H1 (cell line): ENCODE measurements around the gene SPP1. TPM values are rescaled to one million over a fixed set of nuclear protein-coding genes. Genes with fewer than 3 reads are reported as not detected.

Source experiments
- ATF2 ChIP-seq: IDR thresholded peaks from 2 replicates; pipeline ENCODE4 v1.6.1; 2012; ENCODE audit warnings: low read length, inconsistent platforms
- CBX8 ChIP-seq: fragments of 300-800, 300-1000 bp; sonication (generic); IDR thresholded peaks from 2 replicates; pipeline ENCODE4 v1.7.1; 2016; ENCODE audit warnings: low read depth, low read length, borderline replicate concordance
- CTBP2 ChIP-seq: IDR thresholded peaks from 2 replicates; pipeline ENCODE4 v1.7.0; 2011; ENCODE audit warnings: borderline replicate concordance, mild to moderate bottlenecking, moderate library complexity, mixed read lengths, low read length; ENCODE audit not compliant: insufficient read depth, insufficient read length
- GABPA ChIP-seq: IDR thresholded peaks from 2 replicates; pipeline ENCODE4 v1.6.1; 2011; ENCODE audit warnings: mild to moderate bottlenecking, low read length, moderate library complexity, borderline replicate concordance; ENCODE audit not compliant: insufficient read depth
- HDAC2 ChIP-seq, 2 experiments: fragments of 300-600 bp in 1 of 2; sonication (generic) in 1 of 2; IDR thresholded peaks; 2 replicates each; pipeline ENCODE4 v1.6.1; 2011 to 2012; ENCODE audit warnings: low read depth in 2 of 2, low read length in 2 of 2, mild to moderate bottlenecking in 2 of 2, moderate library complexity in 2 of 2, borderline replicate concordance in 1 of 2, inconsistent platforms in 1 of 2
- HDAC6 ChIP-seq: IDR thresholded peaks from one replicate; pipeline ENCODE4 v1.7.1; 2012; ENCODE audit warnings: low read depth, mild to moderate bottlenecking, inconsistent platforms, low read length, moderate library complexity
- JUND ChIP-seq: IDR thresholded peaks from 2 replicates; pipeline ENCODE4 v1.6.1; 2011; ENCODE audit warnings: mild to moderate bottlenecking, improper control_type of control experiment, low read length
- KDM1A ChIP-seq: fragments of 200-600, 300-600 bp; sonication (generic); IDR thresholded peaks from 2 replicates; pipeline ENCODE4 v1.7.1; 2016; ENCODE audit warnings: mild to moderate bottlenecking, low read length, borderline replicate concordance
- KDM4A ChIP-seq: IDR thresholded peaks from one replicate; pipeline ENCODE4 v1.7.1; 2012; ENCODE audit warnings: low read depth, mild to moderate bottlenecking, moderate library complexity, low read length, inconsistent platforms; ENCODE audit not compliant: severe bottlenecking
- MAX ChIP-seq: IDR thresholded peaks from 2 replicates; pipeline ENCODE4 v1.6.1; 2012; ENCODE audit warnings: inconsistent platforms
- PHF8 ChIP-seq: fragments of 200-600 bp; sonication (generic); conservative IDR thresholded peaks from 2 replicates; pipeline ENCODE4 v1.7.1; 2012; ENCODE audit warnings: low read depth, mild to moderate bottlenecking, inconsistent platforms, low read length, moderate library complexity
- POLR2A ChIP-seq, 2 experiments: IDR thresholded peaks; 1 replicate in 1 of 2; 2 replicates in 1 of 2; pipeline ENCODE4 v1.6.1; 2011; ENCODE audit warnings: low read depth in 2 of 2, low read length in 2 of 2, mild to moderate bottlenecking in 2 of 2; ENCODE audit errors: control extremely low read depth in 1 of 2
- RAD21 ChIP-seq, 2 experiments: IDR thresholded peaks in 1 of 2; conservative IDR thresholded peaks in 1 of 2; 2 replicates each; pipeline ENCODE4 v1.6.1; 2011; ENCODE audit warnings: low read depth in 2 of 2, low read length in 2 of 2, improper control_type of control experiment in 1 of 2, inconsistent platforms in 1 of 2, mild to moderate bottlenecking in 1 of 2, moderate library complexity in 1 of 2
- RFX5 ChIP-seq: IDR thresholded peaks from 2 replicates; pipeline ENCODE4 v1.6.1; 2011; ENCODE audit warnings: low read depth, low read length, improper control_type of control experiment, borderline replicate concordance
- SIN3A ChIP-seq, 2 experiments: IDR thresholded peaks in 1 of 2; conservative IDR thresholded peaks in 1 of 2; 2 replicates each; pipeline ENCODE4 v1.6.1; 2011 to 2012; ENCODE audit warnings: low read length in 2 of 2, improper control_type of control experiment in 1 of 2, low read depth in 1 of 2, mild to moderate bottlenecking in 1 of 2
- SP1 ChIP-seq: IDR thresholded peaks from 2 replicates; pipeline ENCODE4 v1.6.1; 2011; ENCODE audit warnings: low read depth, low read length
- SRF ChIP-seq: IDR thresholded peaks from 2 replicates; pipeline ENCODE4 v1.6.1; 2011; ENCODE audit warnings: mild to moderate bottlenecking, low read depth, low read length, moderate library complexity
- TAF1 ChIP-seq: IDR thresholded peaks from 2 replicates; pipeline ENCODE4 v1.6.1; 2011; ENCODE audit warnings: mild to moderate bottlenecking, low read depth, low read length
- TEAD4 ChIP-seq: IDR thresholded peaks from 2 replicates; pipeline ENCODE4 v1.6.1; 2012; ENCODE audit warnings: low read depth, low read length, inconsistent platforms, mixed read lengths
- USF2 ChIP-seq: IDR thresholded peaks from 2 replicates; pipeline ENCODE4 v1.6.1; 2011; ENCODE audit warnings: low read length, improper control_type of control experiment
- polyA plus RNA-seq, 7 experiments: library from polyadenylated mRNA; depleted of rRNA in 3 of 7; stranded (reverse) in 5 of 7; unstranded in 2 of 7; fragments of >200 nt in 5 of 7; fragments of 200-250 nt in 2 of 7; gene quantifications; 1 replicate in 5 of 7; 2 replicates in 1 of 7; 4 replicates in 1 of 7; pipeline versions ENCODE4 v1.2.1 to v1.2.3, GENCODE V29; 2011 to 2013; ENCODE audit warnings: missing spikeins in 2 of 7, mixed read lengths in 2 of 7
- total RNA-seq: library from RNA; stranded (reverse); fragmentation: NEBNext Ultra II Directional; extraction: Animal tissue kit (Norgen Biotek cat#: 25700); gene quantifications from 2 replicates; pipeline ENCODE4 v1.2.1, GENCODE V29; 2021

The SPP1 gene
- total and polyA plus RNA-seq, 2 of the 8 experiments (the other 6 are each of a cell fraction or from before 2014, with no cell fraction given): 13.7 to 26.5 TPM

- TF ChIP-seq KDM1A: no peak
- TF ChIP-seq USF2: no peak
- peak; percentile 82 for TF ChIP-seq TEAD4
- TF ChIP-seq SP1: no peak
- TF ChIP-seq MAX: no peak
- TF ChIP-seq SRF: no peak
- no peak for TF ChIP-seq PHF8
- TF ChIP-seq TAF1: no peak
- peak; percentile 31 to 33; a peak in 2 of 3 replicates for TF ChIP-seq POLR2A (IDR thresholded peaks at IDR 0.05; ENCODE audit: control extremely low read depth in 1 of 2, low read depth in 2 of 2, low read length in 2 of 2)
- TF ChIP-seq ATF2: no peak
- TF ChIP-seq HDAC2 (IDR thresholded peaks at IDR 0.05; ENCODE audit: borderline replicate concordance in 1 of 2, low read depth in 2 of 2, low read length in 2 of 2): peak in 1 of 2 experiments; percentile 71; a peak in 1 of 4 replicates
- no peak for TF ChIP-seq HDAC6
- no peak for TF ChIP-seq GABPA
- no peak for TF ChIP-seq JUND
- no peak for TF ChIP-seq RFX5
- TF ChIP-seq RAD21 (IDR thresholded peaks at IDR 0.05 in 1 of 2, conservative IDR thresholded peaks at IDR 0.05 in 1 of 2; ENCODE audit: low read depth in 2 of 2, low read length in 2 of 2): no peak
- no peak for TF ChIP-seq CTBP2
- 0 out of 4 replicates have a peak, but pooled peaks of 1 of the 2 experiments have one; percentile 11 for TF ChIP-seq SIN3A (conservative IDR thresholded peaks at IDR 0.05 in 1 of 2, IDR thresholded peaks at IDR 0.05 in 1 of 2; ENCODE audit: low read depth in 1 of 2, low read length in 2 of 2)
- peak; percentile 89 for TF ChIP-seq KDM4A
- no peak for TF ChIP-seq CBX8
Observed at GRCh38 chr4:88008122-88008742, 32.7 kb downstream of the SPP1 start (continued).
